B cell (primary cell): ENCODE data around the gene LARGE1. TPM values are rescaled to one million over a fixed set of nuclear protein-coding genes. Genes with fewer than 3 reads are reported as not detected.

Experiments
- ATAC-seq: fragments of 200-7000 bp; cut with Tn5 transposase; one replicate; pipeline ENCODE4 v1.10.0; 2021; ENCODE audit warnings: low read depth, mild to moderate bottlenecking, moderate number of reproducible peaks, moderate library complexity
- CTCF ChIA-PET: fragments of 350-600 bp; sonication (Branson Sonifier 250); formaldehyde crosslinking; loops from one replicate; lab custom pipeline; 2021; ENCODE audit warnings: antibody characterized with exemption, inconsistent platforms; lab: Charles Lee
- POLR2A ChIA-PET: fragments of 350-600 bp; sonication (Branson Sonifier 250); formaldehyde crosslinking; loops from one replicate; lab custom pipeline; 2021; ENCODE audit warnings: antibody characterized with exemption; lab: Charles Lee
- DNase-seq: peaks from one replicate; pipeline ENCODE4 v3.0.0; 2013
- H2AFZ ChIP-seq: 2 replicates; pipeline ENCODE4 v1.6.1; 2012; ENCODE audit warnings: mild to moderate bottlenecking, low read depth, low read length; ENCODE audit not compliant: insufficient read depth, poor library complexity, severe bottlenecking
- H3K27ac ChIP-seq, 2 donors: 1 replicate in 1 of 2; 2 replicates in 1 of 2; pipeline ENCODE4 v1.5.1; 2012 to 2013; ENCODE audit warnings: low read length in 2 of 2, mild to moderate bottlenecking in 2 of 2, moderate library complexity in 1 of 2
- H3K27me3 ChIP-seq, 4 experiments: fragments of 200-600 bp in 1 of 4; sonication (generic) in 1 of 4; replicated peaks in 1 of 4; 1 replicate in 2 of 4; 2 replicates in 2 of 4; pipeline versions ENCODE4 v1.6.1 to v1.7.0; 2013 to 2016; ENCODE audit warnings: low read length in 3 of 4, mild to moderate bottlenecking in 2 of 4, mixed read lengths in 1 of 4, moderate library complexity in 1 of 4; ENCODE audit not compliant: insufficient read depth in 4 of 4, control insufficient read depth in 3 of 4; ENCODE audit errors: control extremely low read depth in 1 of 4
- H3K36me3 ChIP-seq, 2 experiments: replicated peaks in 1 of 2; 1 replicate in 1 of 2; 2 replicates in 1 of 2; pipeline versions ENCODE4 v1.6.1 to v1.7.1; 2013; ENCODE audit warnings: low read length in 1 of 2; ENCODE audit not compliant: insufficient read depth in 2 of 2, control insufficient read depth in 1 of 2; ENCODE audit errors: control extremely low read depth in 1 of 2, extremely low read depth in 1 of 2
- H3K4me1 ChIP-seq, 2 donors: fragments of 200-600 bp in 1 of 2; sonication (generic) in 1 of 2; 1 replicate in 1 of 2; 2 replicates in 1 of 2; pipeline versions ENCODE4 v1.5.1 to v1.6.1; 2013 to 2017; ENCODE audit warnings: low read length in 2 of 2; ENCODE audit not compliant: control insufficient read depth in 2 of 2, insufficient read depth in 2 of 2
- H3K4me2 ChIP-seq: replicated peaks from 2 replicates; pipeline ENCODE3; 2012; ENCODE audit warnings: mild to moderate bottlenecking, low read depth, low read length; ENCODE audit not compliant: poor library complexity, severe bottlenecking
- H3K4me3 ChIP-seq, 5 experiments: fragments of 200-600 bp in 1 of 5; sonication (generic) in 1 of 5; 1 replicate in 3 of 5; 2 replicates in 2 of 5; pipeline versions ENCODE4 v1.5.1 to v1.7.0; 2011 to 2016; ENCODE audit warnings: low read length in 4 of 5, mild to moderate bottlenecking in 4 of 5, low read depth in 2 of 5, control low read depth in 1 of 5, moderate library complexity in 1 of 5; ENCODE audit not compliant: insufficient read depth in 1 of 5; ENCODE audit errors: control extremely low read depth in 1 of 5, extremely low read depth in 1 of 5
- H3K79me2 ChIP-seq: fragments of 200-600 bp; sonication (generic); one replicate; pipeline ENCODE4 v1.6.0; 2016; ENCODE audit warnings: low read length; ENCODE audit not compliant: control insufficient read depth, insufficient read depth
- H3K9ac ChIP-seq: fragments of 200-600 bp; sonication (generic); 2 replicates; pipeline ENCODE4 v1.6.1; 2017; ENCODE audit warnings: mild to moderate bottlenecking, low read length, moderate library complexity
- H3K9me3 ChIP-seq, 3 donors: one replicate each; pipeline versions ENCODE4 v1.6.1 to v1.7.1; 2013; ENCODE audit warnings: low read length in 2 of 3; ENCODE audit not compliant: control insufficient read depth in 2 of 3, insufficient read depth in 1 of 3; ENCODE audit errors: control extremely low read depth in 1 of 3
- H4K20me1 ChIP-seq: 2 replicates; pipeline ENCODE4 v1.6.0; 2012; ENCODE audit warnings: mild to moderate bottlenecking, low read length; ENCODE audit not compliant: insufficient read depth, control insufficient read depth, poor library complexity, severe bottlenecking
- H3K27ac Mint-ChIP-seq: one replicate; pipeline ENCODE4 v1.8.0; 2021; ENCODE audit warnings: mixed read lengths
- H3K27me3 Mint-ChIP-seq: one replicate; pipeline ENCODE4 v1.8.0; 2021; ENCODE audit warnings: mixed read lengths
- H3K4me1 Mint-ChIP-seq: one replicate; pipeline ENCODE4 v1.8.0; 2021; ENCODE audit warnings: mixed read lengths
- H3K4me3 Mint-ChIP-seq: one replicate; pipeline ENCODE4 v1.8.0; 2021; ENCODE audit warnings: mixed read lengths
- H3K9me3 Mint-ChIP-seq: one replicate; pipeline ENCODE4 v1.8.0; 2022; ENCODE audit warnings: mixed read lengths; ENCODE audit not compliant: insufficient read depth
- CTCF ChIP-seq: fragments of 200-600 bp; IDR thresholded peaks from one replicate; pipeline ENCODE4 v1.8.0; 2022; ENCODE audit warnings: antibody characterized with exemption, mild to moderate bottlenecking
- EZH2 ChIP-seq: IDR thresholded peaks from 2 replicates; pipeline ENCODE4 v1.6.1; 2012; ENCODE audit warnings: borderline replicate concordance, low read depth, mild to moderate bottlenecking, moderate library complexity, low read length; ENCODE audit not compliant: insufficient read depth, poor library complexity, severe bottlenecking
- WGBS: methylation state at CpG from one replicate; pipeline ENCODE4 v1.1.5; 2013; ENCODE audit warnings: missing lambda C conversion rate; ENCODE audit not compliant: insufficient coverage; 5-methylcytosine and 5-hydroxymethylcytosine counted together
- intact Hi-C: fragments of 100-400 bp; cut with micrococcal nuclease; formaldehyde crosslinking; loops from one replicate; pipeline ENCODE4 v1.10.0; 2022
- polyA plus RNA-seq: library from polyadenylated mRNA; depleted of rRNA; stranded (reverse); fragments of >200 nt; gene quantifications from 2 replicates; pipeline ENCODE4 v1.2.3, GENCODE V29; 2012
- total RNA-seq, 2 donors: library from RNA; stranded (reverse); fragments of 120-200 nt in 1 of 2; gene quantifications; 1 replicate in 1 of 2; 2 replicates in 1 of 2; pipeline versions ENCODE4 v1.2.3 to v1.2.4, GENCODE V29; 2013 to 2022

The LARGE1 gene
- total and polyA plus RNA-seq, 2 donors (not counting 1 experiment from before 2014, with no cell fraction given) = 20.7 to 82.0 TPM

GRCh38 chr22:33606504-33606903 is 313.8 kb downstream of the LARGE1 start:
- Histone ChIP-seq H3K36me3 (peaks cover 0 to 20% of the 10 kb centered on the region in 2 experiments), H3K79me2 (peaks cover 3% of the 10 kb centered on the region), H3K4me2 (no peak overlapping the region), H3K27ac (no peak overlapping the region), H4K20me1 (peaks cover 8% of the 10 kb centered on the region), H3K4me3 (no peak overlapping the region), H3K27me3 (no peaks in the 10 kb centered on the region), H2AFZ (no peak overlapping the region), H3K9me3 (peaks cover 0 to 4% (median 0%) of the 10 kb centered on the region in 3 donors), H3K9ac (no peak overlapping the region), H3K4me1 (no peaks in the 10 kb centered on the region)
- POLR2A ChIA-PET = no interaction called here
- 96% methylated on average over 6 of the region's 7 CpGs for WGBS
- H3K27me3 Mint-ChIP-seq = no peaks in the 10 kb centered on the region
- intact Hi-C loops = no loop called here
- CTCF ChIA-PET = no interaction called here
- H3K4me1 Mint-ChIP-seq = no peaks in the 10 kb centered on the region
- ATAC-seq (no peak), DNase-seq (no peak)
- H3K27ac Mint-ChIP-seq = no peak overlapping the region
- H3K9me3 Mint-ChIP-seq = no peaks in the 10 kb centered on the region
- no peak overlapping the region for H3K4me3 Mint-ChIP-seq
- TF ChIP-seq CTCF (no peak), EZH2 (no peak)

GRCh38 chr22:33605666-33606065 is 314.6 kb downstream of the LARGE1 start:
- no peak overlapping the region for H3K4me2 ChIP-seq
- DNase-seq (no peak), ATAC-seq (no peak)
- H2AFZ ChIP-seq = no peak overlapping the region
- CTCF ChIA-PET = no interaction called here
- H3K27me3 ChIP-seq = no peaks in the 10 kb centered on the region
- Mint-ChIP-seq H3K4me3 (no peak overlapping the region), H3K9me3 (no peaks in the 10 kb centered on the region), H3K4me1 (no peaks in the 10 kb centered on the region), H3K27me3 (no peaks in the 10 kb centered on the region), H3K27ac (no peak overlapping the region)
- TF ChIP-seq CTCF (no peak), EZH2 (no peak)
- H3K4me1 ChIP-seq = no peaks in the 10 kb centered on the region
- 87% methylated on average over 10 of the region's 11 CpGs for WGBS
- H3K4me3 ChIP-seq = no peak overlapping the region
- peaks cover 3% of the 10 kb centered on the region for H3K79me2 ChIP-seq
- no peaks in the 10 kb centered on the region for H3K9me3 ChIP-seq
- POLR2A ChIA-PET = no interaction called here
- no peak overlapping the region for H3K27ac ChIP-seq
- intact Hi-C loops = no loop called here
- no peak overlapping the region for H3K9ac ChIP-seq
- peaks cover 8% of the 10 kb centered on the region for H4K20me1 ChIP-seq
- H3K36me3 ChIP-seq = peaks cover 0 to 20% of the 10 kb centered on the region in 2 experiments
